Neural progenitor cell (in vitro differentiated cells): ENCODE measurements around the gene GRPR.

ENCODE experiments used
- CTCF ChIP-seq: fragments of 200-600 bp; sonication (generic); IDR thresholded peaks from 2 replicates; pipeline ENCODE4 v1.5.1; 2017; ENCODE audit warnings: antibody characterized with exemption, mild to moderate bottlenecking
- EZH2 ChIP-seq: fragments of 200-600 bp; sonication (generic); IDR thresholded peaks from 2 replicates; pipeline ENCODE4 v1.6.1; 2017; ENCODE audit warnings: antibody characterized with exemption, mild to moderate bottlenecking, moderate library complexity
- EZH2phosphoT487 ChIP-seq: fragments of 200-600 bp; sonication (generic); IDR thresholded peaks from 2 replicates; pipeline ENCODE4 v1.6.1; 2017; ENCODE audit warnings: antibody characterized with exemption

GRCh38 chrX:16112428-16112827, 10.9 kb upstream of the GRPR start:
- TF ChIP-seq CTCF (no peak), EZH2phosphoT487 (no peak), EZH2 (no peak)
